IMR-90 (cell line): Measurements from ENCODE around the gene PRKAG2. TPM values are rescaled to one million over a fixed set of nuclear protein-coding genes. Genes with fewer than 3 reads are reported as not detected.

ENCODE experiments used
- ATAC-seq: fragments of 200-7000 bp; cut with Tn5 transposase; 2 replicates; pipeline ENCODE4 v1.9.1; 2020; ENCODE audit warnings: low read depth, mild to moderate bottlenecking, moderate library complexity
- BruUV-seq: library from RNA; stranded (reverse); fragments of 400-500 nt; replicated peaks from 2 replicates; lab custom pipeline; 2021; lab: Mats Ljungman, UMichigan
- CTCF ChIA-PET: fragments of 300-600 bp; formaldehyde crosslinking; extraction: SDS; loops from one replicate; lab custom pipeline; 2021; ENCODE audit warnings: antibody characterized with exemption; lab: Yijun Ruan, JAX
- POLR2A ChIA-PET: fragments of 300-600 bp; sonication (Branson Sonifier 250); formaldehyde crosslinking; loops from one replicate; lab custom pipeline; 2022; ENCODE audit warnings: antibody characterized with exemption; ENCODE audit not compliant: unreplicated experiment; lab: Charles Lee
- DNase-seq: peaks from one replicate; pipeline ENCODE4 v3.0.0; 2013
- H2AFZ ChIP-seq: replicated peaks from 2 replicates; pipeline ENCODE3; 2013; ENCODE audit warnings: low read length, mild to moderate bottlenecking; ENCODE audit not compliant: poor library complexity
- H2AK5ac ChIP-seq: 2 replicates; pipeline ENCODE4 v1.6.1; 2013; ENCODE audit warnings: low read depth, low read length, inconsistent platforms
- H2AK9ac ChIP-seq: replicated peaks from 2 replicates; pipeline ENCODE3; 2013; ENCODE audit warnings: mild to moderate bottlenecking, low read depth, low read length, moderate library complexity; ENCODE audit not compliant: poor library complexity
- H2BK120ac ChIP-seq: 2 replicates; pipeline ENCODE4 v1.6.1; 2013; ENCODE audit warnings: low read depth, low read length, inconsistent platforms
- H2BK15ac ChIP-seq: 3 replicates; pipeline ENCODE4 v1.6.1; 2013; ENCODE audit warnings: low read depth, low read length, inconsistent platforms
- H2BK20ac ChIP-seq: 2 replicates; pipeline ENCODE4 v1.6.1; 2013; ENCODE audit warnings: low read depth, mild to moderate bottlenecking, inconsistent platforms, low read length, moderate library complexity
- H2BK5ac ChIP-seq: 2 replicates; pipeline ENCODE4 v1.6.1; 2013; ENCODE audit warnings: mild to moderate bottlenecking, low read depth, low read length, inconsistent platforms; ENCODE audit not compliant: poor library complexity, severe bottlenecking
- H3K14ac ChIP-seq: replicated peaks from 2 replicates; pipeline ENCODE4 v1.6.1; 2013; ENCODE audit warnings: low read depth, low read length, inconsistent platforms
- H3K18ac ChIP-seq: 2 replicates; pipeline ENCODE4 v1.6.1; 2013; ENCODE audit warnings: low read depth, low read length, control low read depth
- H3K23ac ChIP-seq: 2 replicates; pipeline ENCODE4 v1.6.1; 2013; ENCODE audit warnings: low read depth, low read length, inconsistent platforms
- H3K27ac ChIP-seq: 2 replicates; pipeline ENCODE4 v1.5.1; 2013; ENCODE audit warnings: mild to moderate bottlenecking, control low read depth, low read length; ENCODE audit not compliant: insufficient read depth
- H3K27me3 ChIP-seq: 2 replicates; pipeline ENCODE4 v1.6.1; 2013; ENCODE audit warnings: low read length; ENCODE audit not compliant: control insufficient read depth, insufficient read depth
- H3K36me3 ChIP-seq: 2 replicates; pipeline ENCODE4 v1.6.1; 2013; ENCODE audit warnings: low read length, mixed read lengths; ENCODE audit not compliant: control insufficient read depth, insufficient read depth
- H3K4ac ChIP-seq: 2 replicates; pipeline ENCODE4 v1.6.1; 2013; ENCODE audit warnings: low read depth, low read length, inconsistent platforms
- H3K4me1 ChIP-seq: 2 replicates; pipeline ENCODE4 v1.6.1; 2013; ENCODE audit warnings: low read length, mixed read lengths; ENCODE audit not compliant: control insufficient read depth, insufficient read depth
- H3K4me2 ChIP-seq: 2 replicates; pipeline ENCODE4 v1.6.1; 2013; ENCODE audit warnings: low read depth, mild to moderate bottlenecking, control low read depth, low read length, moderate library complexity
- H3K4me3 ChIP-seq: 2 replicates; pipeline ENCODE4 v1.5.1; 2013; ENCODE audit warnings: low read depth, mild to moderate bottlenecking, control low read depth, low read length, moderate library complexity; ENCODE audit not compliant: insufficient read depth
- H3K56ac ChIP-seq: 2 replicates; pipeline ENCODE4 v1.6.1; 2013; ENCODE audit warnings: low read length, inconsistent platforms; ENCODE audit not compliant: insufficient read depth; ENCODE audit errors: extremely low read depth
- H3K79me1 ChIP-seq, 2 experiments: 2 replicates each; pipeline ENCODE4 v1.6.1; 2013; ENCODE audit warnings: low read length in 2 of 2, inconsistent platforms in 1 of 2, low read depth in 1 of 2
- H3K9ac ChIP-seq: 2 replicates; pipeline ENCODE4 v1.6.1; 2013; ENCODE audit warnings: low read depth, low read length, control low read depth
- H3K9me1 ChIP-seq: 2 replicates; pipeline ENCODE4 v1.6.1; 2013; ENCODE audit warnings: low read length, inconsistent platforms; ENCODE audit not compliant: insufficient read depth
- H3K9me3 ChIP-seq: 2 replicates; pipeline ENCODE4 v1.6.1; 2013; ENCODE audit warnings: low read length; ENCODE audit not compliant: control insufficient read depth, insufficient read depth
- H4K20me1 ChIP-seq: 2 replicates; pipeline ENCODE4 v1.6.1; 2013; ENCODE audit warnings: low read length, inconsistent platforms; ENCODE audit not compliant: insufficient read depth
- H4K5ac ChIP-seq: 2 replicates; pipeline ENCODE4 v1.6.1; 2013; ENCODE audit warnings: mild to moderate bottlenecking, low read depth, low read length, control low read depth
- H4K8ac ChIP-seq, 2 experiments: 2 replicates each; pipeline ENCODE4 v1.6.1; 2013; ENCODE audit warnings: low read depth in 2 of 2, low read length in 2 of 2, control low read depth in 1 of 2, inconsistent platforms in 1 of 2
- H4K91ac ChIP-seq: 2 replicates; pipeline ENCODE4 v1.6.1; 2013; ENCODE audit warnings: low read depth, low read length, inconsistent platforms; ENCODE audit not compliant: insufficient read depth
- CEBPB ChIP-seq: IDR thresholded peaks from 2 replicates; pipeline ENCODE4 v1.6.1; 2012; ENCODE audit warnings: low read depth, low read length, improper control_type of control experiment
- CHD1 ChIP-seq: IDR thresholded peaks from 2 replicates; pipeline ENCODE4 v1.6.1; 2012; ENCODE audit warnings: low read depth, low read length, improper control_type of control experiment
- CTCF ChIP-seq: conservative IDR thresholded peaks from 2 replicates; pipeline ENCODE4 v1.5.1; 2012; ENCODE audit warnings: mild to moderate bottlenecking, low read depth, low read length, improper control_type of control experiment
- ELK1 ChIP-seq: fragments of 150-350 bp; IDR thresholded peaks from 2 replicates; pipeline ENCODE4 v1.6.1; 2016; ENCODE audit warnings: low read depth, mild to moderate bottlenecking, low read length, moderate library complexity, borderline replicate concordance
- FOS ChIP-seq: fragments of 150-350 bp; IDR thresholded peaks from 2 replicates; pipeline ENCODE4 v1.6.1; 2016; ENCODE audit warnings: low read depth, low read length
- MAZ ChIP-seq: IDR thresholded peaks from 2 replicates; pipeline ENCODE4 v1.6.1; 2012; ENCODE audit warnings: low read depth, mild to moderate bottlenecking, low read length, improper control_type of control experiment, moderate library complexity, borderline replicate concordance
- MXI1 ChIP-seq: IDR thresholded peaks from 2 replicates; pipeline ENCODE4 v1.6.1; 2012; ENCODE audit warnings: low read depth, mild to moderate bottlenecking, low read length, moderate library complexity, borderline replicate concordance
- NFE2L2 ChIP-seq: fragments of 150-350 bp; IDR thresholded peaks from 2 replicates; pipeline ENCODE4 v1.6.1; 2016; ENCODE audit warnings: low read depth, mild to moderate bottlenecking, low read length
- RCOR1 ChIP-seq: IDR thresholded peaks from 2 replicates; pipeline ENCODE4 v1.6.1; 2012; ENCODE audit warnings: mild to moderate bottlenecking, low read length, improper control_type of control experiment; ENCODE audit not compliant: insufficient replicate concordance
- RFX5 ChIP-seq: IDR thresholded peaks from 2 replicates; pipeline ENCODE4 v1.8.0; 2012; ENCODE audit warnings: low read depth, mild to moderate bottlenecking, low read length, moderate library complexity
- USF2 ChIP-seq: fragments of 150-350 bp; IDR thresholded peaks from 2 replicates; pipeline ENCODE4 v1.6.1; 2017; ENCODE audit warnings: mild to moderate bottlenecking, antibody characterized with exemption, low read length, low read depth
- WGBS, 2 experiments: methylation state at CpG; one replicate each; pipeline versions ENCODE4 v1.1.5 to v1.1.7; 2013; ENCODE audit warnings: missing lambda C conversion rate in 2 of 2; ENCODE audit not compliant: insufficient read length in 1 of 2; ENCODE audit errors: extremely low coverage in 2 of 2; 5-methylcytosine and 5-hydroxymethylcytosine counted together
- dilution Hi-C: fragments of 300-500 bp; cut with HindIII; formaldehyde crosslinking; loops from one replicate; pipeline ENCODE4 v1.14.3; 2018; ENCODE audit warnings: low sequenced_read_pairs; ENCODE audit not compliant: unreplicated experiment
- in situ Hi-C: fragments of 300-500 bp; cut with MboI; formaldehyde crosslinking; loops from 3 replicates; pipeline ENCODE4 v1.14.3; 2019; ENCODE audit warnings: low sequenced_read_pairs, inconsistent platforms, mixed read lengths
- intact Hi-C: fragments of 100-400 bp; cut with micrococcal nuclease; formaldehyde crosslinking; loops from 2 replicates; pipeline ENCODE4 v1.10.0; 2022
- polyA plus RNA-seq, 3 experiments: library from polyadenylated mRNA; depleted of rRNA; stranded (reverse); fragments of >200 nt; gene quantifications; 2 replicates each; pipeline ENCODE4 v1.2.3, GENCODE V29; 2012; ENCODE audit warnings: low replicate concordance in 1 of 3
- total RNA-seq: library from RNA; depleted of rRNA; stranded (reverse); fragments of >200 nt; gene quantifications from 2 replicates; pipeline ENCODE4 v1.2.3, GENCODE V29; 2012

PRKAG2 gene
- total and polyA plus RNA-seq, 2 of the 4 experiments (the other 2 are of a cell fraction): 15.4 to 21.6 TPM

GRCh38 chr7:151796091-151796870 is 80.6 kb downstream of the PRKAG2 start (continued):
- TF ChIP-seq NFE2L2: no peak

- no peak overlapping the region for H3K9ac ChIP-seq
- H3K4me3 ChIP-seq: no peak overlapping the region
- intact Hi-C loops (no loop called here), dilution Hi-C loops (no loop called here), in situ Hi-C loops (no loop called here)
- no peak overlapping the region for H4K8ac ChIP-seq
- H3K56ac ChIP-seq: no peak overlapping the region
- no peaks in the 10 kb centered on the region for H3K4me1 ChIP-seq
- H3K79me1 ChIP-seq: no peaks in the 10 kb centered on the region
- H3K9me3 ChIP-seq: no peaks in the 10 kb centered on the region
- H3K18ac ChIP-seq: no peak overlapping the region
- no peak overlapping the region for H2BK20ac ChIP-seq
- H4K5ac ChIP-seq: no peak overlapping the region
- H4K20me1 ChIP-seq: no peaks in the 10 kb centered on the region
- H2AK9ac ChIP-seq: no peak overlapping the region
- H3K36me3 ChIP-seq: no peaks in the 10 kb centered on the region
- DNase-seq (no peak), ATAC-seq (no peak)
- POLR2A ChIA-PET: no interaction called here
- no peak overlapping the region for H3K23ac ChIP-seq
- H3K14ac ChIP-seq: no peak overlapping the region
- no CpG with 5 or more reads among the region's 20 CpGs for WGBS, 2 experiments
- H3K27ac ChIP-seq: no peak overlapping the region
- H2AFZ ChIP-seq: peak overlapping the region; percentile 6
- H3K9me1 ChIP-seq: peaks cover 8% of the 10 kb centered on the region; the same call in 1 of the 2 replicates
- H4K91ac ChIP-seq: no peak overlapping the region
- no peak overlapping the region for H3K4me2 ChIP-seq
- no peak overlapping the region for H2BK15ac ChIP-seq
- H2BK5ac ChIP-seq: no peak overlapping the region
- H2AK5ac ChIP-seq: no peak overlapping the region
- CTCF ChIA-PET: no interaction called here
- BruUV-seq: no TSS peak
- H2BK120ac ChIP-seq: no peak overlapping the region
- H3K4ac ChIP-seq: no peak overlapping the region
- H3K27me3 ChIP-seq: peaks cover 12% of the 10 kb centered on the region
- TF ChIP-seq RFX5 (no peak), MXI1 (no peak), CHD1 (no peak), MAZ (no peak), RCOR1 (no peak), NFE2L2 (no peak), USF2 (no peak), FOS (no peak), CEBPB (no peak), ELK1 (no peak), CTCF (no peak)
Observed at GRCh38 chr7:151795168-151795811, 81.6 kb downstream of the PRKAG2 start.
